ENCODE results near the gene NAV2.

The NAV2 gene

GRCh38 chr11:19970944-19971343, 258.3 kb downstream of the NAV2 start:
- DNase-seq (ENCODE audit: low read depth, low spot score) = no peak

GRCh38 chr11:19972091-19972490, 259.5 kb downstream of the NAV2 start:
- no peak for DNase-seq (ENCODE audit: low read depth, low spot score)

- DNase-seq (ENCODE audit: low read depth, low spot score) = no peak
Observed at GRCh38 chr11:19972651-19973050, 260.0 kb downstream of the NAV2 start.

GRCh38 chr11:19973136-19973635, 260.5 kb downstream of the NAV2 start:
- DNase-seq (ENCODE audit: low read depth, low spot score) = no peak

- DNase-seq (ENCODE audit: low read depth, low spot score) = no peak
Observed at GRCh38 chr11:19974886-19975285, 262.2 kb downstream of the NAV2 start.

- no peak for DNase-seq (ENCODE audit: low read depth, low spot score)
Observed at GRCh38 chr11:19975414-19975990, 262.9 kb downstream of the NAV2 start.

- DNase-seq (ENCODE audit: low read depth, low spot score) = no peak
Observed at GRCh38 chr11:19976281-19976941, 263.8 kb downstream of the NAV2 start.

GRCh38 chr11:19977941-19978340, 265.3 kb downstream of the NAV2 start:
- DNase-seq (ENCODE audit: low read depth, low spot score) = no peak

- DNase-seq (ENCODE audit: low read depth, low spot score) = no peak
Observed at GRCh38 chr11:19978668-19979518, 266.3 kb downstream of the NAV2 start.

GRCh38 chr11:19979519-19979845, 266.8 kb downstream of the NAV2 start:
- DNase-seq (ENCODE audit: low read depth, low spot score) = no peak

GRCh38 chr11:19980388-19980787, 267.8 kb downstream of the NAV2 start:
- DNase-seq (ENCODE audit: low read depth, low spot score) = no peak

GRCh38 chr11:19980957-19981669, 268.5 kb downstream of the NAV2 start:
- DNase-seq (ENCODE audit: low read depth, low spot score) = no peak

GRCh38 chr11:19982774-19983495, 270.3 kb downstream of the NAV2 start:
- DNase-seq (ENCODE audit: low read depth, low spot score) = no peak

- no peak for DNase-seq (ENCODE audit: low read depth, low spot score)
Observed at GRCh38 chr11:19984048-19984742, 271.6 kb downstream of the NAV2 start.

GRCh38 chr11:19985111-19985510, 272.5 kb downstream of the NAV2 start:
- no peak for DNase-seq (ENCODE audit: low read depth, low spot score)

- no peak for DNase-seq (ENCODE audit: low read depth, low spot score)
Observed at GRCh38 chr11:19987331-19987801, 274.7 kb downstream of the NAV2 start.

GRCh38 chr11:19988598-19988997, 276.0 kb downstream of the NAV2 start:
- DNase-seq (ENCODE audit: low read depth, low spot score) = no peak

- DNase-seq (ENCODE audit: low read depth, low spot score) = no peak
Observed at GRCh38 chr11:19989191-19989590, 276.6 kb downstream of the NAV2 start.

- DNase-seq (ENCODE audit: low read depth, low spot score) = no peak
Observed at GRCh38 chr11:19992162-19992561, 279.5 kb downstream of the NAV2 start.

- no peak for DNase-seq (ENCODE audit: low read depth, low spot score)
Observed at GRCh38 chr11:19992998-19993397, 280.4 kb downstream of the NAV2 start.

GRCh38 chr11:19994672-19995071, 282.0 kb downstream of the NAV2 start:
- DNase-seq (ENCODE audit: low read depth, low spot score) = no peak
